ENCODE data around the gene CROCC. TPM values are rescaled to one million over a fixed set of nuclear protein-coding genes. Genes with fewer than 3 reads are reported as not detected.
"Not testable (repeated sequence)": the region's sequence is repeated elsewhere in the genome, so short reads cannot be mapped to it uniquely, and the experiment has no call there.

Gene CROCC
- total RNA-seq, 1 experiment from 2014 or later: 9.4 TPM

DNA sequence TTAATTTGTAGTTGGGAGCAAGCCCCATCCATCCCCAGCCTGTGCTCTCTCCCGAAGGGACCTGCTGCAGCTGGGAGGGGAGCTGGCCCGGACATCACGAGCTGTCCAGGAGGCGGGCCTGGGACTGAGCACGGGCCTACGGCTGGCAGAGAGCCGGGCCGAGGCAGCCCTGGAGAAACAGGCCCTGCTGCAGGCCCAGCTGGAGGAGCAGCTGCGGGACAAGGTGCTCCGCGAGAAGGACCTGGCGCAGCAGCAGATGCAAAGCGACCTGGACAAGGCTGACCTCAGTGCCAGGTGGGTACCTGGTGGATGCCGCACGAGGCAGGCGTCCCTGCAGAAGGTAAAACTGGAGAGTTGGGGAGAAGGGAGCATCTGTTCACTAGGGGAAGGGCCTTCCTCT is 14.8 kb downstream of the CROCC start:
- DNase-seq (ENCODE audit: low read depth): not testable (repeated sequence)

DNA sequence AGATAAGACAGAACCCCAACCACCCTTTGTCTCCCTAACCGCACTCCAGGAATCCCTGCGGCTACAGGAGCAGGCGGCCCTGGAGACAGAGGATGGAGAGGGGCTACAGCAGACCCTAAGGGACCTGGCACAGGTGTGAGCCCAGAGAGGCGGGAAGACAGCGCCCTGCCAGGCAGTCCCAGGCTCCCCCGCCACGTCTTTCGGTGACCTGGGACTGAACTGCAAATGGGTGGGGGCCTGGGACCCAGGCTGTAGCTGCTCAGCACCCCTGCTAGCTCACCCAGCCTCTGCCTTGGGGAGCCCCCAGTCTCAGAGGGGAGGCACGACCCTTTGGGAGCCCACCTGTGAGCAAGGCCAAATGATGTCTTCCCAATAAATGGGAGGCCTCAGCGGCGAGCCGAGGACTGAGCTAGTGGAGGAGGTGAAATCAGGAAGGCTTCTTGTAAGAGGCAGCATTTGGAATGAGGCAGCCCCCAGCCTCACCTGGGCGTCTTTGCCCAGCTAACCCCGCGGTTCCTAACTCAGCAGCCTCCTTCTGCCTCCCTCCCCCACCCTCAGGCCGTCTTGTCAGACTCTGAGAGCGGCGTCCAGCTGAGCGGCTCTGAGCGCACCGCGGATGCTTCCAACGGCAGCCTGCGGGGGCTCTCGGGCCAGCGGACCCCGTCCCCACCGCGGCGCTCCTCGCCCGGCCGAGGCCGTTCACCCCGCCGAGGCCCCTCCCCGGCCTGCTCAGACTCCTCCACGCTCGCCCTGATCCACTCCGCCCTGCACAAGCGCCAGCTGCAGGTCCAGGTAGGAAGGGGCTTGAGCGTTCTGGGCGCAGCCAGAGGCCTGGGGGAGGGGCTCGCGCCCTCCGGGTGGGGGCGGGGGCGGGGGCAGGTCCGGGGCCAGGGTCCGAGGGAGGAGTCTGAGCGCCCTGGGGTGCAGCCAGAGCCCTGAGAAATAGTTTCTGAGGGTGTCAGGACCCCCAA is 16.9 kb downstream of the CROCC start:
- no peak for DNase-seq (ENCODE audit: low read depth)

- DNase-seq (ENCODE audit: low read depth): not testable (repeated sequence)
Measured at GRCh38 chr1:16939386-16940180, 17.9 kb downstream of the CROCC start.

DNA sequence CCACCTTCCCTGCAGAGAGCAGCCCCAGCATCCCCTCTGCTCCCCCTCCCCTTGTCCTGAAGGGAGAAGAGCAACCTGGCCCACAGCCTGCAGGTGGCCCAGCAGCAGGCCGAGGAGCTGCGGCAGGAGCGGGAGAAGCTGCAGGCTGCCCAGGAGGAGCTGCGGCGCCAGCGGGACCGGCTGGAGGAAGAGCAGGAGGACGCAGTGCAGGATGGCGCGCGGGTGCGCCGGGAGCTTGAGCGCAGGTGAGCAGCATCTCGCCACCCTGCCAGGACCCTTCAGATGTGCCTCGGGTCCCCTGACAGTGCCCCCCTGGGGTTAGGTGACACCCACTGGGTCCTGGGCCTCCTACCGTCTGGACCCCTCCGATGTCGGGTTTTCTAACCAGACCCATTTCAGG is 22.3 kb downstream of the CROCC start:
- no peak for DNase-seq (ENCODE audit: low read depth)

GRCh38 chr1:16945512-16945911 is 23.8 kb downstream of the CROCC start:
- not testable (repeated sequence) for DNase-seq (ENCODE audit: low read depth)

- not testable (repeated sequence) for DNase-seq (ENCODE audit: low read depth)
Measured at GRCh38 chr1:16946185-16946584, 24.5 kb downstream of the CROCC start.

- no peak for DNase-seq (ENCODE audit: low read depth)
Measured at GRCh38 chr1:16946646-16947045, 24.9 kb downstream of the CROCC start.

GRCh38 chr1:16948282-16948891 is 26.7 kb downstream of the CROCC start:
- not testable (repeated sequence) for DNase-seq (ENCODE audit: low read depth)

DNA sequence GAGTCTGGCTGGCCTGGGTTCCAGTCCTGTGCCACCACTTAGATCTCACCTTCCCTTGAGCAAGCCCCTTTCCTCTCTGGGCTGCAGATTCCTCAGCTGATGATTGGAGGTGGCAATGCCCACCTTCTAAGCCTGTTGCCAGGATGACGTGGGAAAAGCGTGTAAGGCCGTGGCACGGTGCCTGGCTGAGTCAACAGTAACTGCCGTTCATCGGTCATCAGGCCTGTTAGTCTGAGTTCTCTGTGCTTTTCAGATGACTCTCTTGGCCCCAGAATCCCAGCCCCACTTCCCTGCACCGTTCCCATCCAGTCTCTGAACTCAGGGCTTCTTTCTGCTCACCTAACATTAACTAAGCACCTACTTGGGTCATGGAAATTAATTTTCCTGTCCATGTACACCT is 27.3 kb downstream of the CROCC start:
- DNase-seq (ENCODE audit: low read depth): peak; percentile 63

- not testable (repeated sequence) for DNase-seq (ENCODE audit: low read depth)
Measured at GRCh38 chr1:16952376-16952775, 30.6 kb downstream of the CROCC start.

- DNase-seq (ENCODE audit: low read depth): no peak
Measured at GRCh38 chr1:16954579-16954978, 32.8 kb downstream of the CROCC start.

GRCh38 chr1:16955186-16955585 is 33.5 kb downstream of the CROCC start:
- no peak for DNase-seq (ENCODE audit: low read depth)

- no peak for DNase-seq (ENCODE audit: low read depth)
Measured at GRCh38 chr1:16956775-16957174, 35.0 kb downstream of the CROCC start.

DNA sequence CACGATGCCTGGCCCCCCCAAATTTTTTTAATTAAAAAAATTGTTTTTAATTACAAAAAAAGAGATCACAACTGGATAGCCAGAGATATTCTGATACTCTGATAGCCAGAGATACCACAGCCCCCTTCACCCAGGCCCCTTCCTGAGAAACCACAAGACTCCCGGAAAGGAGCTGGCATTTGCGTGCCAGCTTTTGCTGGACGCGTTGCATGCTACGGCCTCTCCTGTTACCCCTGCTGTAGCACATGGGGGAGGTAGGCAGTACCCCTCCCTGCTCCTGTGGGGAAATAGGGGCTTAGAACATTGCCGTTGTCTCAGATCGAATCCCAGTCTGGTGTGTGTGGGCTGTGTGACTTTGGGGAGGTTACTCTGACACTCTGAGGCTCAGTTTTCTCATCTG is 36.0 kb downstream of the CROCC start:
- DNase-seq (ENCODE audit: low read depth): no peak

DNA sequence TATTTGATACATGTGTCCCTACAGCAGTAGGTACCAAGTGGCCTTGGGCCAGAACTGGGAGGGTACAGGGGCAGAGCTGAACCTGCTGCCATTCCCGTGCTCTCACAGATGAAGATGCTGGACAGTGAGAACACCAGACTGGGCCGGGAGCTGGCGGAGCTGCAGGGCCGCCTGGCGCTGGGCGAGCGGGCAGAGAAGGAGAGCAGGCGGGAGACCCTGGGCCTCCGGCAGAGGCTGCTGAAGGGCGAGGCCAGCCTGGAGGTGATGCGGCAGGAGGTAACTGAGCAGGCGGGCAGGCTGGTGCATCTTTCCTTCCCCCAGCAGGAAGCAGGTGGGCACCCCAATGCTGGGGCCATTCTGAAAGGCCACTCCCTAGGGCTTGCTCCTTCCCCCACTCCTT is 36.7 kb downstream of the CROCC start:
- DNase-seq (ENCODE audit: low read depth): no peak

DNA sequence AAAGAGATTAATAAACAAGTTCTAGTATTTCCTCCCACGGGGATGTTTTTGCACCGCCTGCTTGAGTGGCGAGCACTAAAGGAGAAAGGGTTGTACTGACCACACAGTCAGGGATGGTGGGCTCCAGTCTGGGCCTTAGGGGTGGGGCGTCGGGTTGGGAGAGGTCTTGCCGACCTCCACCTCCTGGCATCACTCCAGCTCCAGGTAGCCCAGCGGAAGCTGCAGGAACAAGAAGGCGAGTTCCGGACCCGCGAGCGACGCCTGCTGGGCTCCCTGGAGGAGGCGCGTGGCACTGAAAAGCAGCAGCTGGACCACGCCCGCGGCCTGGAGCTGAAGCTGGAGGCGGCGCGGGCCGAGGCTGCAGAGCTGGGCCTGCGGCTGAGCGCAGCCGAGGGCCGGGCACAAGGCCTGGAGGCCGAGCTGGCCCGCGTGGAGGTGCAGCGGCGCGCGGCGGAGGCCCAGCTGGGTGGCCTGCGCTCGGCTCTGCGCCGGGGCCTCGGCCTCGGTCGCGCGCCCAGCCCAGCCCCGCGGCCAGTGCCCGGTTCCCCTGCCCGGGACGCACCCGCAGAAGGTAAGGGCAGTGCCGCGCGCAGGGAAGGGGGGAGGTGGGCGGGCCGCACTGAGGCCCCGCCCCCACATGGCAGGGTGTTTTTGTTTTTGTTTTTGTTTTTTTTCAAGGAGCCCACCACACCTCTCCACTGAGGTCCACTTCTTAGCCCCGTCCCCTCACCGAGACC is 39.0 kb downstream of the CROCC start:
- DNase-seq (ENCODE audit: low read depth): peak; percentile 62

DNA sequence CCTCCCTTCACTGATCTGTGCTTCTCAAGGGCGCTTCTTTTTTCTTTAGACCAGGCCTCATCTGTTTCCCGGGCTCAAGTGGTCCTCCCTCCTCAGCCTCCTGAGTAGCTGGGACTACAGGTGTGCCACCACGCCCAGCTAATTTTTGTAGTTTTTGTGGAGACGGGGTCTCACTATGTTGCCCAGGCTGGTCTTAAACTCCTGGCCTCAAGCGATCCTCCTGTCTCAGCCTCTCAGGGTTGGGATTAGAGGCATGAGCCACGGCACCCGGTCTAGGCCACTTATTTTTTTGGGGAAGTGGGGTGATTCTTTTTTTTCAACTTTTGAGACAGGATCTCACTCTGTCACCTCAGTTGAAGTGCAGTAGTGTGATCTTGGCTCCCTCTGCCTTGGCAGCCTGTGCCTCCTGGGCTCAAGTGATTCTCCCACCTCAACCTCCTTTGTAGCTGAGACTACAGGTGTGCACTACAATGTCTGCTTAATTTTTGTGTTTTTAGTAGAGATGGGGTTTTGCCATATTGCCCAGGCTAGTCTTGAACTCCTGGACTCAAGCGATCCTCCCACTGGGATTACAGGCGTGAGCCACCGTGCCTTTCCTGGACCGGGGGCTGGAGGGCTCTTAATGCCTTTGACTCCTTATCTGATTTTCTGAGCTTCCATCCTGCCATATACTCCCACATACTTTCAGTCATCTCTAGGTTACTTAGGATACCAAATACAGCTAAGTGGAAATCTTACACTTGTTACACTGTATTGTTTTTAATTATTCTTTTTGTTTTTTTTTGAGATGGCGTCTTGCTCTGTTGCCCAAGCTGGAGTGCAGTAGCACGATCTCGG is 39.8 kb downstream of the CROCC start:
- no peak for DNase-seq (ENCODE audit: low read depth)

GRCh38 chr1:16964169-16964568 is 42.4 kb downstream of the CROCC start:
- DNase-seq (ENCODE audit: low read depth): not testable (repeated sequence)

GRCh38 chr1:16965486-16966067 is 43.8 kb downstream of the CROCC start:
- no peak for DNase-seq (ENCODE audit: low read depth)

DNA sequence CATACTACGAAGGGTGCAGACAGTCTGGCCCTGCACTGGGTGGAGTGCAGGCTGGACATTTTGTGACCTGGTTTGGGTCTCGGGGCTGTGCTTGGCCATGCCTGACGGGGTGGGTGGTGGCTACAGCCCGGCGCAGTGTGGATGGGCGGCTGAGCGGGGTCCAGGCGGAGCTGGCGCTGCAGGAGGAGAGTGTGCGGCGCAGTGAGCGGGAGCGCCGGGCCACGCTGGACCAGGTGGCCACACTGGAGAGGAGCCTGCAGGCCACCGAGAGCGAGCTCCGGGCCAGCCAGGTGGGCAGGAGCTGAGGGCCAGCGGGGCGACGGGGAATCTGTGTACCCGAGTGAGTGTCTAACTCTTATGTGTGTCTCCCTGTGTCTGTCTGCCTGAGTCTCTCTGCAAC is 44.6 kb downstream of the CROCC start:
- DNase-seq (ENCODE audit: low read depth): no peak
